ENCODE data around the gene VPS50. TPM values are rescaled to one million over a fixed set of nuclear protein-coding genes. Genes with fewer than 3 reads are reported as not detected.

Gene VPS50
- total RNA-seq, 4 donors from 2014 or later: 17.2 to 52.2 (median 34.3) TPM

- H3K9me3 ChIP-seq: no peaks in the 10 kb centered on the region
- H3K4me1 ChIP-seq: peaks cover 19 to 25% of the 10 kb centered on the region in 2 donors
- intact Hi-C loops (cut with DNase I; ENCODE audit: low total_unique reads) (no loop called here), in situ Hi-C loops (cut with MboI; ENCODE audit: low sequenced_read_pairs in 4 of 4) (loop anchor here in 1 of 4 donors (25.0 kb wide), 1 partner anchor 777 kb away; the partner anchor contains the start of gene BET1)
- TF ChIP-seq CTCF (IDR thresholded peaks at IDR 0.05 in 4 of 5, conservative IDR thresholded peaks at IDR 0.05 in 1 of 5): no peak
- H3K27ac ChIP-seq: no peak overlapping the region
- ATAC-seq (no peak), DNase-seq (no peak)
- H3K4me3 ChIP-seq: no peak overlapping the region
- no peaks in the 10 kb centered on the region for H3K36me3 ChIP-seq
- no peaks in the 10 kb centered on the region for H3K27me3 ChIP-seq
These were observed 3.4 kb downstream of the VPS50 start for GRCh38 chr7:93235541-93235940.

GRCh38 chr7:93238131-93238530 lies 6.0 kb downstream of the VPS50 start:
- no peak for DNase-seq
- H3K4me3 ChIP-seq: no peak overlapping the region

GRCh38 chr7:93238748-93239147 lies 6.6 kb downstream of the VPS50 start:
- TF ChIP-seq CTCF (IDR thresholded peaks at IDR 0.05 in 4 of 5, conservative IDR thresholded peaks at IDR 0.05 in 1 of 5): no peak
- no peak for TF ChIP-seq POLR2A (IDR thresholded peaks at IDR 0.05)
- in situ Hi-C loops (cut with MboI; ENCODE audit: low sequenced_read_pairs in 4 of 4): loop anchor here in 1 of 4 donors (25.0 kb wide), 1 partner anchor 774 kb away; the partner anchor contains the start of gene BET1
- no peak overlapping the region for H3K27ac ChIP-seq
- no peak for DNase-seq
- H3K9me3 ChIP-seq: no peaks in the 10 kb centered on the region
- intact Hi-C loops (cut with DNase I; ENCODE audit: low total_unique reads): no loop called here
- peaks cover under 1 to 5% of the 10 kb centered on the region in 2 donors for H3K4me1 ChIP-seq
- no peak for ATAC-seq
- no peaks in the 10 kb centered on the region for H3K27me3 ChIP-seq
- H3K4me3 ChIP-seq: no peak overlapping the region
- no peaks in the 10 kb centered on the region for H3K36me3 ChIP-seq

More at GRCh38 chr7:93238131-93238530, 6.0 kb downstream of the VPS50 start:
- ATAC-seq: no peak
- intact Hi-C loops (cut with DNase I; ENCODE audit: low total_unique reads): no loop called here
- H3K9me3 ChIP-seq: no peaks in the 10 kb centered on the region
- TF ChIP-seq POLR2A (IDR thresholded peaks at IDR 0.05) (no peak), CTCF (IDR thresholded peaks at IDR 0.05 in 4 of 5, conservative IDR thresholded peaks at IDR 0.05 in 1 of 5) (no peak)
- peaks cover 7 to 11% of the 10 kb centered on the region in 2 donors for H3K4me1 ChIP-seq
- no peaks in the 10 kb centered on the region for H3K36me3 ChIP-seq
- in situ Hi-C loops (cut with MboI; ENCODE audit: low sequenced_read_pairs in 4 of 4): loop anchor here in 1 of 4 donors (25.0 kb wide), 1 partner anchor 774 kb away; the partner anchor contains the start of gene BET1
- H3K27ac ChIP-seq: no peak overlapping the region
- no peaks in the 10 kb centered on the region for H3K27me3 ChIP-seq

- TF ChIP-seq CTCF (IDR thresholded peaks at IDR 0.05 in 4 of 5, conservative IDR thresholded peaks at IDR 0.05 in 1 of 5): no peak
- TF ChIP-seq POLR2A (IDR thresholded peaks at IDR 0.05): no peak
- H3K27ac ChIP-seq: no peak overlapping the region
- in situ Hi-C loops (cut with MboI; ENCODE audit: low sequenced_read_pairs in 4 of 4) (loop anchor here in 1 of 4 donors (25.0 kb wide), 1 partner anchor 772 kb away; the partner anchor contains the start of gene BET1), intact Hi-C loops (cut with DNase I; ENCODE audit: low total_unique reads) (no loop called here)
- no peaks in the 10 kb centered on the region for H3K4me1 ChIP-seq
- no peak for DNase-seq
- no peak overlapping the region for H3K4me3 ChIP-seq
- H3K9me3 ChIP-seq: no peaks in the 10 kb centered on the region
- H3K27me3 ChIP-seq: no peaks in the 10 kb centered on the region
- no peak for ATAC-seq
- no peaks in the 10 kb centered on the region for H3K36me3 ChIP-seq
These were observed 7.7 kb downstream of the VPS50 start for GRCh38 chr7:93239824-93240223.

GRCh38 chr7:93242106-93242505 lies 9.9 kb downstream of the VPS50 start:
- Histone ChIP-seq H3K36me3 (no peaks in the 10 kb centered on the region), H3K9me3 (no peaks in the 10 kb centered on the region), H3K4me1 (peaks cover 3% of the 10 kb centered on the region in 2 donors), H3K27ac (no peak overlapping the region), H3K4me3 (no peak overlapping the region), H3K27me3 (no peaks in the 10 kb centered on the region)
- DNase-seq (no peak), ATAC-seq (no peak)
- no peak for TF ChIP-seq CTCF (IDR thresholded peaks at IDR 0.05 in 4 of 5, conservative IDR thresholded peaks at IDR 0.05 in 1 of 5)
- TF ChIP-seq POLR2A (IDR thresholded peaks at IDR 0.05): no peak
- intact Hi-C loops (cut with DNase I; ENCODE audit: low total_unique reads) (no loop called here), in situ Hi-C loops (cut with MboI; ENCODE audit: low sequenced_read_pairs in 4 of 4) (loop anchor here in 1 of 4 donors (25.0 kb wide), 1 partner anchor 770 kb away; the partner anchor contains the start of gene BET1)

All from gastrocnemius medialis (tissue), 4 donors.